A549 (cell line): Measurements from ENCODE around the gene CAPZA1. TPM values are rescaled to one million over a fixed set of nuclear protein-coding genes. Genes with fewer than 3 reads are reported as not detected.

Experiments
- ATAC-seq, 2 experiments: fragments of 200-7000 bp in 1 of 2; fragments of >200 bp in 1 of 2; cut with Nextera tagmentation in 1 of 2; cut with Tn5 transposase in 1 of 2; 3 replicates each; pipeline versions ENCODE4 v1.8.0 to v1.9.1; 2018 to 2020; ENCODE audit warnings: mild to moderate bottlenecking in 1 of 2, moderate library complexity in 1 of 2
- CTCF ChIA-PET: fragments of 300-600 bp; sonication (Branson Sonifier 250); formaldehyde crosslinking; extraction: SDS; loops from one replicate; lab custom pipeline; 2021; ENCODE audit warnings: antibody characterized with exemption, inconsistent platforms; lab: Yijun Ruan, JAX
- POLR2A ChIA-PET: fragments of 350-600 bp; formaldehyde crosslinking; extraction: SDS; loops from one replicate; lab custom pipeline; 2021; ENCODE audit warnings: antibody characterized with exemption, inconsistent platforms; lab: Yijun Ruan, JAX
- DNase-seq, 2 experiments: peaks; one replicate each; pipeline versions ENCODE4 v3.0.0 to v3.0.0-alpha.2; 2011 to 2016; ENCODE audit warnings: low read depth in 1 of 2, low spot score in 1 of 2
- FAIRE-seq: peaks from 2 replicates; lab custom pipeline; 2011; peaks lifted over from hg19 to GRCh38; lab: Jason Lieb, UNC
- H3K27ac ChIP-seq, 2 experiments: fragments of >200 bp; sonication (Bioruptor Twin); formaldehyde crosslinking; 3 replicates each; pipeline ENCODE4 v1.5.1; 2016 to 2017
- H3K4me1 ChIP-seq: fragments of >200 bp; sonication (Bioruptor Twin); formaldehyde crosslinking; 3 replicates; pipeline ENCODE4 v1.6.1; 2016
- H3K4me2 ChIP-seq: fragments of >200 bp; sonication (Bioruptor Twin); formaldehyde crosslinking; 3 replicates; pipeline ENCODE4 v1.6.1; 2016
- H3K4me3 ChIP-seq: fragments of >200 bp; sonication (Bioruptor Twin); formaldehyde crosslinking; 3 replicates; pipeline ENCODE4 v1.5.1; 2016
- H3K9me3 ChIP-seq: fragments of >200 bp; sonication (Bioruptor Twin); formaldehyde crosslinking; 3 replicates; pipeline ENCODE4 v1.6.1; 2016
- BCL3 ChIP-seq: fragments of >200 bp; sonication (Bioruptor Twin); formaldehyde crosslinking; IDR thresholded peaks from 3 replicates; pipeline ENCODE4 v1.6.1; 2016
- CBX8 ChIP-seq: fragments of 200-600 bp; sonication (generic); IDR thresholded peaks from 2 replicates; pipeline ENCODE4 v1.6.1; 2016
- CHD2 ChIP-seq: fragments of 150-350 bp; IDR thresholded peaks from 2 replicates; pipeline ENCODE4 v1.6.1; 2014; ENCODE audit warnings: low read length; ENCODE audit not compliant: partially characterized antibody
- EHF ChIP-seq: fragments of 250-450 bp; sonication (Bioruptor Pico); IDR thresholded peaks from 2 replicates; pipeline ENCODE4 v1.5.0; 2020; ENCODE audit warnings: mild to moderate bottlenecking
- FOSB ChIP-seq: fragments of 250-450 bp; sonication (Bioruptor Pico); IDR thresholded peaks from 2 replicates; pipeline ENCODE4 v1.5.0; 2020; ENCODE audit warnings: mild to moderate bottlenecking, moderate library complexity
- FOSL2 ChIP-seq, 2 experiments: fragments of 450-650 bp in 1 of 2; fragments of >200 bp in 1 of 2; sonication (Bioruptor Twin) in 1 of 2; formaldehyde crosslinking; IDR thresholded peaks; 2 replicates each; pipeline versions ENCODE4 v1.5.0 to v1.6.1; 2016 to 2020; ENCODE audit warnings: mild to moderate bottlenecking in 1 of 2, moderate library complexity in 1 of 2
- FOXS1 ChIP-seq: fragments of 250-450 bp; sonication (Bioruptor Pico); IDR thresholded peaks from 2 replicates; pipeline ENCODE4 v1.5.0; 2020; ENCODE audit warnings: mild to moderate bottlenecking, moderate library complexity
- HDAC2 ChIP-seq: fragments of 200-600 bp; sonication (generic); IDR thresholded peaks from 2 replicates; pipeline ENCODE4 v1.6.1; 2016
- HOXA7 ChIP-seq: fragments of 250-450 bp; sonication (Bioruptor Pico); IDR thresholded peaks from 2 replicates; pipeline ENCODE4 v1.5.0; 2020; ENCODE audit warnings: mild to moderate bottlenecking, moderate library complexity
- JUNB ChIP-seq: fragments of >200 bp; sonication (Bioruptor Twin); formaldehyde crosslinking; IDR thresholded peaks from 2 replicates; pipeline ENCODE4 v1.6.1; 2016
- KDM5A ChIP-seq: fragments of 200-600 bp; sonication (generic); IDR thresholded peaks from 2 replicates; pipeline ENCODE4 v1.6.1; 2016; ENCODE audit warnings: antibody characterized with exemption, mild to moderate bottlenecking
- MAFK ChIP-seq: fragments of 450-650 bp; IDR thresholded peaks from 2 replicates; pipeline ENCODE4 v1.6.1; 2014; ENCODE audit not compliant: partially characterized antibody
- MYC ChIP-seq: IDR thresholded peaks from 2 replicates; pipeline ENCODE4 v1.6.1; 2012; ENCODE audit warnings: mild to moderate bottlenecking, inconsistent platforms, low read length, improper control_type of control experiment, borderline replicate concordance
- NFE2L2 ChIP-seq: fragments of 150-350 bp; conservative IDR thresholded peaks from 2 replicates; pipeline ENCODE4 v1.6.1; 2014; ENCODE audit warnings: low read length
- NR3C1 ChIP-seq: fragments of >200 bp; sonication (Bioruptor Twin); formaldehyde crosslinking; IDR thresholded peaks from 3 replicates; pipeline ENCODE4 v1.6.1; 2017
- RCOR1 ChIP-seq: fragments of 150-350 bp; IDR thresholded peaks from 2 replicates; pipeline ENCODE4 v1.6.1; 2014; ENCODE audit warnings: antibody characterized with exemption, low read length, low read depth
- RFX5 ChIP-seq: fragments of 450-650 bp; IDR thresholded peaks from 2 replicates; pipeline ENCODE4 v1.7.1; 2014; ENCODE audit warnings: antibody characterized with exemption, mild to moderate bottlenecking, moderate library complexity
- SMC3 ChIP-seq: fragments of >200 bp; sonication (Bioruptor Twin); formaldehyde crosslinking; IDR thresholded peaks from 3 replicates; pipeline ENCODE4 v1.6.1; 2018; ENCODE audit warnings: inconsistent platforms
- SREBF2 ChIP-seq: fragments of 450-650 bp; IDR thresholded peaks from 2 replicates; pipeline ENCODE4 v1.6.1; 2014; ENCODE audit warnings: mild to moderate bottlenecking, moderate library complexity
- TFCP2L1 ChIP-seq: fragments of 250-450 bp; sonication (Bioruptor Pico); IDR thresholded peaks from 2 replicates; pipeline ENCODE4 v1.5.0; 2021; ENCODE audit warnings: mild to moderate bottlenecking
- TP53 ChIP-seq: fragments of 250-450 bp; sonication (Bioruptor Pico); IDR thresholded peaks from 2 replicates; pipeline ENCODE4 v1.5.0; 2021; ENCODE audit warnings: mild to moderate bottlenecking, moderate library complexity
- ZC3H11A ChIP-seq: fragments of 450-650 bp; IDR thresholded peaks from 2 replicates; pipeline ENCODE4 v1.6.1; 2014; ENCODE audit warnings: antibody characterized with exemption, mild to moderate bottlenecking
- ZNF302 ChIP-seq: fragments of 250-450 bp; sonication (Bioruptor Pico); IDR thresholded peaks from 2 replicates; pipeline ENCODE4 v1.9.0; 2021; ENCODE audit warnings: inconsistent platforms, mild to moderate bottlenecking, moderate library complexity
- ZSCAN20 ChIP-seq: fragments of 250-450 bp; sonication (Bioruptor Pico); IDR thresholded peaks from 2 replicates; pipeline ENCODE4 v1.8.0; 2022; ENCODE audit warnings: mild to moderate bottlenecking, moderate library complexity
- WGBS: methylation state at CpG from one replicate; pipeline ENCODE4 v1.1.6; 2017; ENCODE audit errors: missing lambda C conversion rate; 5-methylcytosine and 5-hydroxymethylcytosine counted together
- polyA plus RNA-seq, 4 experiments: library from polyadenylated mRNA; depleted of rRNA in 3 of 4; stranded (reverse); fragments of >200 nt; fragmentation: RNase III in 1 of 4; extraction: RNeasy Plus Mini Kit Qiagen cat#74134 plus additional on column Dnase treatment in 1 of 4; gene quantifications; 2 replicates in 3 of 4; 3 replicates in 1 of 4; pipeline ENCODE4 v1.2.3, GENCODE V29; 2011 to 2017
- TF ChIP-seq, protein P1 (sequence below): IDR thresholded peaks from 2 replicates; pipeline ENCODE4 v1.6.1; 2012
- TF ChIP-seq, protein P2 (sequence below): fragments of >200 bp; sonication (Bioruptor Twin); formaldehyde crosslinking; IDR thresholded peaks from 3 replicates; pipeline ENCODE4 v1.5.1; 2016

The CAPZA1 gene
- polyA plus RNA-seq, 2 of the 4 experiments (the other 2 are of a cell fraction), result 103 to 136 TPM

- Histone ChIP-seq H3K4me3 (no peak overlapping the region), H3K9me3 (no peaks in the 10 kb centered on the region), H3K4me2 (no peak overlapping the region), H3K27ac (no peak overlapping the region), H3K4me1 (peaks cover 10% of the 10 kb centered on the region; the same call in 2 of the 3 replicates)
- DNase-seq (no peak), ATAC-seq (no peak), FAIRE-seq (no peak)
- TF ChIP-seq EHF (CRISPR knock-in tag) (no peak), SREBF2 (no peak), ZNF302 (CRISPR knock-in tag) (no peak), HOXA7 (CRISPR knock-in tag) (no peak)
- TF ChIP-seq, protein P1, sequence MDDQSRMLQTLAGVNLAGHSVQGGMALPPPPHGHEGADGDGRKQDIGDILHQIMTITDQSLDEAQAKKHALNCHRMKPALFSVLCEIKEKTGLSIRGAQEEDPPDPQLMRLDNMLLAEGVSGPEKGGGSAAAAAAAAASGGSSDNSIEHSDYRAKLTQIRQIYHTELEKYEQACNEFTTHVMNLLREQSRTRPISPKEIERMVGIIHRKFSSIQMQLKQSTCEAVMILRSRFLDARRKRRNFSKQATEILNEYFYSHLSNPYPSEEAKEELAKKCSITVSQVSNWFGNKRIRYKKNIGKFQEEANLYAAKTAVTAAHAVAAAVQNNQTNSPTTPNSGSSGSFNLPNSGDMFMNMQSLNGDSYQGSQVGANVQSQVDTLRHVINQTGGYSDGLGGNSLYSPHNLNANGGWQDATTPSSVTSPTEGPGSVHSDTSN, result no peak
- POLR2A ChIA-PET, result no interaction called here
- 97% methylated on average over 3 of the region's 9 CpGs for WGBS
- CTCF ChIA-PET, result interaction anchor here (0.8 to 18.0 kb wide), 2 partner anchors 91 to 322 kb away, joined by 4 to 576 read pairs; no protein-coding TSS in a partner anchor
These were observed 93.1 kb downstream of the CAPZA1 start for GRCh38 chr1:112712701-112713128.

DNA sequence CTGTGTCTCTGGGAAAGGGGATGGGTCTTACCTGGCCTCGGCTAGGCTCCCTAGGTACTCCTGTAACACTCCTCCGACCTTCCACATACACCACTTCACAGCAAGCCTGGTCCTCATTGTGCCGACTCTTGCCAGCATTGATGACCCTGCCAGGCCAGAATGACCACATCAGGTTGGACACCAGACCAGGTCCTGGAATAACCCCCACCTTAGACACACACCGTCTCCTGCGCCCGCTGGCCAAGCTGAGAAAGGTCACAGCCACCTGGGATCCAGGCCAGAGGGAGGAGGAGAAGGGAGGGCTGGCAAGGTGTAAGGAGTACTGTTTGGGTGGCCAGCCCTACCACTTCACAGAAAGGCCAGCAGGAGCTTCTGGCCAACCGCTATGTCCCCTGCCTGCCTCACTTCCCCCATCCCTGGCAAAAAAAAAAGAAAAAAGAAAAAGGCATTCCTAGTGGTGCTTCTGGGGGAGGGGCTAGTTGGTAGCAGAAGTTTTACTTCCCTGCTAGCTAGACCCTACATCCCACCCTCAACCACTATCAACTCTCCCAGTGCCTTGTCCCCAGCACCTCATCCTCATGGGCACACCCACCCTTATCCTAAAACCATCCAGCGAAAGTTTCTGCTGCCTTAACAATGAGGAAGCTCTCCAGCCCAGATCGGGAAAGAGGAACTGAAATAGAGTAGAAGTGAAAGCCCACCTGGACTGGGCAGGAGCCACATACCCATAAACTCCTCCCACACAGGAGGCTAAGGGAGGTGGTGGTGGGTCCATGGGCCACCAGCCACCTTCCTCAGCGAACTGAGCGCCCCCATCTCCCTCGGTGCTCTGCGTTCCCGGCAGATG lies 94.1 kb downstream of the CAPZA1 start:
- Histone ChIP-seq H3K9me3 (no peaks in the 10 kb centered on the region), H3K4me1 (peaks cover 4% of the 10 kb centered on the region; the same call in 2 of the 3 replicates), H3K4me2 (peak overlapping the region; percentile 96), H3K27ac (peak overlapping the region in 1 of 2 experiments; percentile 84; a peak in 1 of 6 replicates), H3K4me3 (no peak overlapping the region; the same call in 1 of the 3 replicates)
- ChIA-PET POLR2A (no interaction called here), CTCF (interaction anchor here (4.1 to 18.0 kb wide), 2 partner anchors 10 to 90 kb away, joined by 18 to 576 read pairs; no protein-coding TSS in a partner anchor)
- 91% methylated on average over 9 of the region's 14 CpGs for WGBS
- FAIRE-seq (no peak), DNase-seq (no peak), ATAC-seq (no peak)
- TF ChIP-seq NR3C1 (no peak), NFE2L2 (no peak), KDM5A (no peak), FOSB (CRISPR knock-in tag) (no peak), RCOR1 (no peak), JUNB (no peak), ZNF302 (CRISPR knock-in tag) (no peak), ZSCAN20 (CRISPR knock-in tag) (no peak), MAFK (no peak), FOXS1 (no peak)
- TF ChIP-seq, protein P2, sequence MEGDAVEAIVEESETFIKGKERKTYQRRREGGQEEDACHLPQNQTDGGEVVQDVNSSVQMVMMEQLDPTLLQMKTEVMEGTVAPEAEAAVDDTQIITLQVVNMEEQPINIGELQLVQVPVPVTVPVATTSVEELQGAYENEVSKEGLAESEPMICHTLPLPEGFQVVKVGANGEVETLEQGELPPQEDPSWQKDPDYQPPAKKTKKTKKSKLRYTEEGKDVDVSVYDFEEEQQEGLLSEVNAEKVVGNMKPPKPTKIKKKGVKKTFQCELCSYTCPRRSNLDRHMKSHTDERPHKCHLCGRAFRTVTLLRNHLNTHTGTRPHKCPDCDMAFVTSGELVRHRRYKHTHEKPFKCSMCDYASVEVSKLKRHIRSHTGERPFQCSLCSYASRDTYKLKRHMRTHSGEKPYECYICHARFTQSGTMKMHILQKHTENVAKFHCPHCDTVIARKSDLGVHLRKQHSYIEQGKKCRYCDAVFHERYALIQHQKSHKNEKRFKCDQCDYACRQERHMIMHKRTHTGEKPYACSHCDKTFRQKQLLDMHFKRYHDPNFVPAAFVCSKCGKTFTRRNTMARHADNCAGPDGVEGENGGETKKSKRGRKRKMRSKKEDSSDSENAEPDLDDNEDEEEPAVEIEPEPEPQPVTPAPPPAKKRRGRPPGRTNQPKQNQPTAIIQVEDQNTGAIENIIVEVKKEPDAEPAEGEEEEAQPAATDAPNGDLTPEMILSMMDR, result no peak

GRCh38 chr1:112714313-112715263 lies 95.0 kb downstream of the CAPZA1 start:
- DNase-seq, result no peak
- peak overlapping the region; percentile 72 for H3K4me3 ChIP-seq
- ChIA-PET POLR2A (interaction anchor here (0.7 to 1.9 kb wide), 3 partner anchors 242 to 358 kb away, joined by 3 to 12 read pairs (median 3); partner anchors contain the start of gene LRIG2), CTCF (interaction anchor here (0.9 to 18.0 kb wide), 16 partner anchors 7 to 358 kb away, joined by 3 to 576 read pairs (median 12); partner anchors contain the start of genes LRIG2 and MOV10)
- no peak for FAIRE-seq
- 14% methylated on average over 24 of the region's 86 CpGs for WGBS
- H3K27ac ChIP-seq, result peak overlapping the region; percentile 55 to 84; a peak in 5 of 6 replicates
- H3K4me2 ChIP-seq, result peak overlapping the region; percentile 96
- no peak for TF ChIP-seq CBX8
- no peak for TF ChIP-seq TFCP2L1 (CRISPR knock-in tag)
- TF ChIP-seq BCL3, result no peak
- TF ChIP-seq TP53 (CRISPR knock-in tag), result no peak
- TF ChIP-seq MAFK, result no peak
- no peak for TF ChIP-seq RFX5
- no peak for TF ChIP-seq FOSL2 (IDR thresholded peaks at IDR 0.05)
- TF ChIP-seq FOSL2 (CRISPR knock-in tag; IDR thresholded peaks at IDR 0.05), result no peak
- TF ChIP-seq ZSCAN20 (CRISPR knock-in tag), result no peak
- TF ChIP-seq SMC3, result no peak
- TF ChIP-seq JUNB, result no peak
- no peak for TF ChIP-seq HOXA7 (CRISPR knock-in tag)
- TF ChIP-seq MYC, result no peak
- no peak for TF ChIP-seq HDAC2
- TF ChIP-seq CHD2, result no peak
- TF ChIP-seq ZC3H11A, result no peak
- peak; percentile 16 to 20 for ATAC-seq
- no peaks in the 10 kb centered on the region for H3K9me3 ChIP-seq
- H3K4me1 ChIP-seq, result peaks cover 4% of the 10 kb centered on the region; the same call in 2 of the 3 replicates
